ENCODE measurements around the gene PAIP2. TPM values are rescaled to one million over a fixed set of nuclear protein-coding genes. Genes with fewer than 3 reads are reported as not detected.
A peak's percentile ranks its signal among the peaks of the same experiment; 100 is the strongest.

The PAIP2 gene
- total RNA-seq, 1 donor, result 47.8 TPM

DNA sequence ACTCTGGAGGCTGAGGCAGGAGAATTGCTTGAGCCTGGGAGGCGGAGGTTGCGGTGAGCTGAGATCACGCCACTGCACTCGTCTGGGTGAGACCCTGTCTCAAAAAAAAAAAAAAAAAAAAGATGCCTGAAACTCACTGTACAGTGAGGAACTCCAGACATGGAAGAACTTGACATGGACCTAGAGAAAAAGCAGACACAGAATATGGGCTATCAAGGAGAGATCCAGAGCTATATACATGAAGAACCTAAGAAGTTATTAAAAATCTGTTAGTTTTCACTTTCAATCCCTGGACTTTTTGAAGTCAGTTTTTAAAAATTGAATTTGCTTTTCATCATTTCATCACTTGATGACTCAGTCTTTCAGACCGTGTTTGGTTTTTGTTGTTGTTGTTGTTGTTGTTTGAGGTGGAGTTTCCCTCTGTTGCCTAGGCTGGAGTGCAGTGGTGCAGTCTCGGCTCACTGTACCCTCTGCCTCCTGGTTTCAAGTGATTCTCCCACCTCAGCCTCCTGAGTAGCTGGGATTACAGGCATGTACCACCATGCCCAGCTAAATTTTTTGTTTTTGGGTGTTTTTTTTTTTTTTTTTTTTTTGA lies 20.3 kb downstream of the PAIP2 start:
- TF ChIP-seq, protein P1, sequence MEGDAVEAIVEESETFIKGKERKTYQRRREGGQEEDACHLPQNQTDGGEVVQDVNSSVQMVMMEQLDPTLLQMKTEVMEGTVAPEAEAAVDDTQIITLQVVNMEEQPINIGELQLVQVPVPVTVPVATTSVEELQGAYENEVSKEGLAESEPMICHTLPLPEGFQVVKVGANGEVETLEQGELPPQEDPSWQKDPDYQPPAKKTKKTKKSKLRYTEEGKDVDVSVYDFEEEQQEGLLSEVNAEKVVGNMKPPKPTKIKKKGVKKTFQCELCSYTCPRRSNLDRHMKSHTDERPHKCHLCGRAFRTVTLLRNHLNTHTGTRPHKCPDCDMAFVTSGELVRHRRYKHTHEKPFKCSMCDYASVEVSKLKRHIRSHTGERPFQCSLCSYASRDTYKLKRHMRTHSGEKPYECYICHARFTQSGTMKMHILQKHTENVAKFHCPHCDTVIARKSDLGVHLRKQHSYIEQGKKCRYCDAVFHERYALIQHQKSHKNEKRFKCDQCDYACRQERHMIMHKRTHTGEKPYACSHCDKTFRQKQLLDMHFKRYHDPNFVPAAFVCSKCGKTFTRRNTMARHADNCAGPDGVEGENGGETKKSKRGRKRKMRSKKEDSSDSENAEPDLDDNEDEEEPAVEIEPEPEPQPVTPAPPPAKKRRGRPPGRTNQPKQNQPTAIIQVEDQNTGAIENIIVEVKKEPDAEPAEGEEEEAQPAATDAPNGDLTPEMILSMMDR (IDR thresholded peaks at IDR 0.05; ENCODE audit: extremely low read depth, low read depth, low read length), result no peak
- H3K36me3 ChIP-seq (ENCODE audit: insufficient read depth, low read length), result peaks cover 31% of the 10 kb centered on the region
- no peak overlapping the region for H2AFZ ChIP-seq (ENCODE audit: low read length)
- no peak overlapping the region for H3K4me2 ChIP-seq (ENCODE audit: insufficient read depth, low read length)
- peaks cover 10% of the 10 kb centered on the region for H3K4me1 ChIP-seq (ENCODE audit: insufficient read depth, low read length)
- H4K20me1 ChIP-seq (ENCODE audit: insufficient read depth, low read length), result peaks cover 36% of the 10 kb centered on the region
- H3K4me3 ChIP-seq (ENCODE audit: insufficient read depth, low read length), result no peak overlapping the region
- no peaks in the 10 kb centered on the region for H3K27me3 ChIP-seq (ENCODE audit: insufficient read depth, low read length)
- H3K27ac ChIP-seq (ENCODE audit: low read depth, low read length), result peak overlapping the region; percentile 20
- DNase-seq (ENCODE audit: insufficient read length, low spot score, missing footprints), result no peak
- no peaks in the 10 kb centered on the region for H3K9me3 ChIP-seq (ENCODE audit: low read depth, low read length)
- peaks cover 70% of the 10 kb centered on the region for H3K79me2 ChIP-seq (ENCODE audit: insufficient read depth, low read length)

DNA sequence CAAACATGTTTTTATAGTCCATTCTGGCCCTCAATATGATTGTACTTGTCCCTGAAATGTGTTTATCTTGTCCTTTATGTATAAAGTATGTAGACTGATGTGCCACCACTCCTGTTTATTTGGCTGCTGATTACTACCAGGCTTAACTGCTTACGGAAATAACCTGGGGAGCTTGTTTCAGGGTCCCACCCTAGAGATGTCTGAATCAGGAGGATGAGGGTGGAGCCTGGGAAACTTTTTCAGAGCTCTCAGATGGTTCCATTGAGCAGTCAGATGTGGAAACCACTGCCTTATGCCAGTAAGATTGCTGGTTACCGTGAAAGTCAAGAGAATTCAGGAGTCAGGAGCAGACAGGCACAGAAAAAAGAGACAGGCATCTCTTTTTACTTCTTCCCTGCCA lies 22.3 kb downstream of the PAIP2 start:
- Histone ChIP-seq H3K4me2 (ENCODE audit: insufficient read depth, low read length) (no peak overlapping the region), H4K20me1 (ENCODE audit: insufficient read depth, low read length) (peaks cover 18% of the 10 kb centered on the region), H3K36me3 (ENCODE audit: insufficient read depth, low read length) (peaks cover 39% of the 10 kb centered on the region), H3K4me1 (ENCODE audit: insufficient read depth, low read length) (peaks cover 16% of the 10 kb centered on the region), H3K79me2 (ENCODE audit: insufficient read depth, low read length) (peaks cover 55% of the 10 kb centered on the region), H3K27me3 (ENCODE audit: insufficient read depth, low read length) (no peaks in the 10 kb centered on the region), H3K27ac (ENCODE audit: low read depth, low read length) (no peak overlapping the region), H3K9me3 (ENCODE audit: low read depth, low read length) (no peaks in the 10 kb centered on the region), H2AFZ (ENCODE audit: low read length) (no peak overlapping the region), H3K4me3 (ENCODE audit: insufficient read depth, low read length) (no peak overlapping the region)
- TF ChIP-seq, protein P1 (IDR thresholded peaks at IDR 0.05; ENCODE audit: extremely low read depth, low read depth, low read length), result no peak
- DNase-seq (ENCODE audit: insufficient read length, low spot score, missing footprints), result no peak

DNA sequence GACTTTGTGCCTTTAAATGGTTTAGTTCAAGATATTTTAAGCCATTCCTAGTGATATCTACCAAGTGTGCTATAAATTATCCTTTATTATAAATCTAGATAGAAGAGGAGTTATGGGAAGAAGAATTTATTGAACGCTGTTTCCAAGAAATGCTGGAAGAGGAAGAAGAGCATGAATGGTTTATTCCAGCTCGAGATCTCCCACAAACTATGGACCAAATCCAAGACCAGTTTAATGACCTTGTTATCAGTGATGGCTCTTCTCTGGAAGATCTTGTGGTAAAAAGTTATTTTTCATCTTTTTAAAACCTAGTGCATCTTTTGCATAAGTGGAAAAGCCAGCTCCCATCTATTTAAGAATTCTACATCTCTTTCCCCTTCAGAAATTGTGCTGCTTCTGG lies 22.8 kb downstream of the PAIP2 start:
- H3K9me3 ChIP-seq (ENCODE audit: low read depth, low read length), result no peaks in the 10 kb centered on the region
- H3K79me2 ChIP-seq (ENCODE audit: insufficient read depth, low read length), result peaks cover 51% of the 10 kb centered on the region
- H2AFZ ChIP-seq (ENCODE audit: low read length), result no peak overlapping the region
- H3K4me2 ChIP-seq (ENCODE audit: insufficient read depth, low read length), result no peak overlapping the region
- peaks cover 16% of the 10 kb centered on the region for H3K4me1 ChIP-seq (ENCODE audit: insufficient read depth, low read length)
- TF ChIP-seq, protein P1 (IDR thresholded peaks at IDR 0.05; ENCODE audit: extremely low read depth, low read depth, low read length), result no peak
- no peak for DNase-seq (ENCODE audit: insufficient read length, low spot score, missing footprints)
- H4K20me1 ChIP-seq (ENCODE audit: insufficient read depth, low read length), result peaks cover 13% of the 10 kb centered on the region
- H3K4me3 ChIP-seq (ENCODE audit: insufficient read depth, low read length), result no peak overlapping the region
- H3K27me3 ChIP-seq (ENCODE audit: insufficient read depth, low read length), result no peaks in the 10 kb centered on the region
- peaks cover 39% of the 10 kb centered on the region for H3K36me3 ChIP-seq (ENCODE audit: insufficient read depth, low read length)
- H3K27ac ChIP-seq (ENCODE audit: low read depth, low read length), result no peak overlapping the region

DNA sequence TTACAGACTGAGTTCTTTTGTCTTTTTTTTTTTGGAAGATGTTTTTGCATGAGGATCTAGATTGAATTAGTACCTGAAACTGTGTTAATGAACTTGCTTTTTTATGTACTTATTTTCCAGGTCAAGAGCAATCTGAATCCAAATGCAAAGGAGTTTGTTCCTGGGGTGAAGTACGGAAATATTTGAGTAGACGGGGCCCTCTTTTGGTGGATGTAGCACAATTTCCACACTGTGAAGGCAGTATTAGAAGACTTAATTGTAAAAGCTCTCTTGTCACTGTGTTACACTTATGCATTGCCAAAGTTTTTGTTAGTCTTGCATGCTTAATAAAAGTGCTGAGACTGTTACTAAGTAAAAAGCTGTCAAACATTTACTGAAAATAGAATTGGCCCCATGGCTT lies 27.0 kb downstream of the PAIP2 start:
- TF ChIP-seq, protein P1 (IDR thresholded peaks at IDR 0.05; ENCODE audit: extremely low read depth, low read depth, low read length), result peak; percentile 15
- Histone ChIP-seq H3K27ac (ENCODE audit: low read depth, low read length) (peak overlapping the region; percentile 64), H3K4me3 (ENCODE audit: insufficient read depth, low read length) (no peak overlapping the region), H3K27me3 (ENCODE audit: insufficient read depth, low read length) (no peaks in the 10 kb centered on the region), H3K4me2 (ENCODE audit: insufficient read depth, low read length) (peak overlapping the region; percentile 18), H4K20me1 (ENCODE audit: insufficient read depth, low read length) (peaks cover 5% of the 10 kb centered on the region), H3K4me1 (ENCODE audit: insufficient read depth, low read length) (peaks cover 35% of the 10 kb centered on the region), H2AFZ (ENCODE audit: low read length) (no peak overlapping the region), H3K79me2 (ENCODE audit: insufficient read depth, low read length) (peaks cover 15% of the 10 kb centered on the region), H3K36me3 (ENCODE audit: insufficient read depth, low read length) (peaks cover 47% of the 10 kb centered on the region), H3K9me3 (ENCODE audit: low read depth, low read length) (no peaks in the 10 kb centered on the region)
- no peak for DNase-seq (ENCODE audit: insufficient read length, low spot score, missing footprints)
